NCI-H2227 (cell line): ENCODE results near the gene PXN.
"Not testable (repeated sequence)": the region's sequence is repeated elsewhere in the genome, so short reads cannot be mapped to it uniquely, and the experiment has no call there.

Source experiments
- DNase-seq: peaks from one replicate; lab custom pipeline; 2025; ENCODE audit not compliant: unreplicated experiment; lab: John Stamatoyannopoulos, UW

The PXN gene

DNA sequence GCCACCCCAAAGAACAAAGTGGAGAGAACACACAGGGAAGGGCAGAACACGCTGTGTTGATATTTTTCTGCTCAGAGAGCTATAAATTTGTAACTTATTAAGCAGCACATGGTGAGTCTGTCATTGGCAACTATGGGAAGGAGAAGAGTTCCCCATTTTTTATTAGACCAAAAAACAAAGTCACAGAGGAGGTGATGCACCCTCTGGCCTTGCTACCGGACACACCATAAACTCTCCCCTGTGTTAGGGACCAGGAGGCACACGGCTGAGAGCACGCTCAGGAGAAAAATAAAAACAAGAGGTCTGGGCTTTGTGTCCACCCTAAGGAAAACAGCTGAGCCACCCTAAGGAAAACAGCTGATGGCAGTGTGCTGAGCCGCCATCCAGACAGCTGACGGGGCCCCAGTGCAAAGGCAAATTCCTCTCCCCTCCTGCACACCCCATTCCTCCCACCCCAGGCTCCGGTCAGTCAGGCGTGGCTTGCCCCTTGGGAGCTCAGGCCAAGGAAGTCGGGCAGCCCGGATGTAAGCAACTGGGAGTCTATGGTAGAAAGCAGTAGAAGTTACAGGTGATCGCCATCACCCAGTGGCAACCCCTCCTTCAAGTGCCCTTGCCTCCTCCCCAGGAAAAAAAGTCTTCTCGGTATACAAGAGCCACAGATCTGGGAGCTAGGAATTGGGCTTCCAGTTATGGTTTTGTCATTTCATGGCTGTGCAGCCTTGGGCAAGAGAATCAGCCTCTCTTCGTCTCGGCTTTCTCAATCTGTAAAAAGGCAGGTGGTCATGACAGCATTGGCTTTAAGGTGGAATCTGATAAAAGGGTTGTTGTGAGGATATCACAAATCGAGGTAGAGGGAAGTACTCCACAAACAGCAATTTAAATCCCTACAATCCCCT lies 2.4 kb downstream of the PXN start:
- no peak for DNase-seq

DNA sequence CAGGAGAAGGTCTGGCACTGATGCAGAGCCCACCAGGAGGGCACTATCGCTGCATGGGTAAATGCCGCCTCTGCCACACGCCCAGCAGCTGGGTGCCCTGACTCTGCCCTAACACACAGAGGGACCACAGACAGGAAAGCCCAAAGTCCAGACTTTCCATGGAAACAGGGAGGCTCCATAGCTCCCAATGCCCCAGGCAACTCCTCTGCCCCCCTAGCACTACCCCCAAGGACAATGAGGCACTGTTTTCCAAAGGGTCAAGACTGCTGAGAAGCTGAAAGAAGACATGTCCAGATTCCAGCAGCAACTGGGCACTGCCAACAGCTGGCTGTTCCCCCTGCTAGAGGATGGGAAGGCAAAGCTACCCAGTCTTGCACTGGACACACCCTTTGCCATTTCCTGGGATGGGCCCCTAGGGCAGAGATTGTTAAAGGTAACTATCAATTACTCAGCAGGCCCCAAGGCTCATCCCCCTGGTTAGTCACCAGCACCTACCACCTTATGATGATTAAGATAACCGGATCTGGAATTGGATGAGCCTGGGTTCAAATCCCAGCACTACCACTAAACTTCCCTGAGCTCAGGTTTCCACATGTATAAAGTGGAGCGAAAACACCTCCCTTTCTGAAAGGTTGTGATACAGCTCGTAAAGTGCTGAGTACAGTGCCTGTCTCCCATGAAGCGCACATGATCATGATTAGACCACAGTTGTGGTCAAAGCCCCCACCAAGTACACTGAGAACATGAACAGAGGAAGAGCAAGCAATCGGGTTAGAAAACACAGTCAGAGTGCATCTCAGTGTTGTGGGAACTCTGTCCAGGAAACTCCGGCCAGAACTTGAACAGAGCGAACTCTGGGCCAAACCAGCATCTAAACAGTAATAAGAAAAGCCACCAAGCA lies 3.3 kb downstream of the PXN start:
- no peak for DNase-seq

DNA sequence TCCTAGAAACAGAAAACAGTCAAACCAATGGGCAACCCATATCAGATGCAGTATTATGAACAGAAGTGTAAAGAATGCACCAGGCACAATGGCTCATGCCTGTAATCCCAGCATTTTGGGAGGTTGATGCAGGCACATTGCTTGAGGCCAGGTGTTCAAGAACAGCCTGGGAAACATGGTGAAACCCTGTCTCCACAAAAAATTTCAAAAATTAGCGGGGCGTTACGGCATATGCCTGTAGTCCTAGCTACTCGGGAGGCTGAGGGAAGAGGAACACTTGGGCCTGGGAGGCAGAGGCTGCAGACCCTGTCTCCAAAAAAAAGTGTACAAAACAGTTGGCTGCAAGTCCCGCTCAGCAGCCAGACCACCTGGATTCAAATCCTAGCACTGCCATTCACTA lies 4.9 kb downstream of the PXN start:
- no peak for DNase-seq

DNA sequence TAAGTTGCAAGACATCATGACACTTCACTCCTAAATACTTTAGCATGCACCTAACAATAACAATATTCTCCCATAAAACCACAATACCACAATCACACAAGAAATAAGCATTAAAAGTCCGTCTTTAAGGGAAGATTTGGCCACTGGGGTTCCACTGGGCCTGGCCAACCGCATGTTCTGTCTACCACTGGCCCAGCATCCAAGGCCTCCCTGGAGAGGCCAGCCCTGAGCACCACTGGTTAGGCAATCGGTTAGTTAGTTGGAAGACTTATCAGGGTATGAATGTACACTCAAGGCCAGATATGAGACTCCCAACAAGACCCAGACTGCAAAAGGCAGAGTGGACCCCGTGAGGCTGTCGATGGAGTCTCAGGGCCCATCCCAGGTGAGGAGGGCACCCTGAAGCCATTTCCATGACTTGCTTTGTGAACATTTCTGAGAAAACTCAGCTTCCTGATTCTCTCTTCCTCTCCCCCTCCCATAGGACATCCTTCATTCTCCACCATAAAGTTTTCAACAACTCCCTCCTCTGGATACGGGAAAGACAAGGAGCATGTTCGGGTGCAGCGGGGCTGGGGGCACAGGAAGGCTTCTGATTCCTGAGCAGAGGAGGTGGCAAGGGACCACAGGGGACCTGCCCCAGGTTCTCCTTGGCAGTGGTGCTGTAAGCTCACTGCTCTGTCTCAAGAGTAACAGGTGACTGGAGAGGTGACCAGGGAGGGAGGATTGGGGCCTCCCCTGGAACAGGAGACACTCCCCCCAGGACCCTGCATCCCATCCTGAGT lies 5.9 kb downstream of the PXN start:
- no peak for DNase-seq

DNA sequence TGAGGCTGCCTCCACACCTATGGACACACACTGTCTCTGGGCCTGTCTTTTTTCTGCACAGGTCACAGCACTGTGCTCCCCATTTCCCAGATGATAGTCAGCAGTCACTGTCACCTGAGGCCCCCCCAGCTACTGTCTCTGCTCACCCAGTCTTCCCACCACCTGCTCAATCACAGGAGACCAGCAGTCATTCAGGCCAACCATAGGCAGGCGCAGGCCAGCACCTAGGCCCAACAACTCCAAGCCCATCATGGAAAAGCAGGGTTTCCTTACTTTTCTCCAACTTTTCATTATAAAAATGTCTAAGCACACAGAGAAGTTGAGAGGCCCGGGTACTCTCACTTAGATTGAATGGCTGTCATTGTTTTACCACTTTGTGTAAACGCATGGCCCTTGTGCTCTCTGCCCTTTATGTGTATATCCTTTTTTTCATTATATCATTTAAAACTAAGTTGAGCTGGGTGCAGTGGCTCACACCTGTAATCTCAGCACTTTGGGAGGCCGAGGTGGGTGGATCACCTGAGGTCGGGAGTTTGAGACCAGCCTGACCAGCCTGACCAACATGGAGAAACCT lies 7.1 kb downstream of the PXN start:
- DNase-seq: no peak

DNA sequence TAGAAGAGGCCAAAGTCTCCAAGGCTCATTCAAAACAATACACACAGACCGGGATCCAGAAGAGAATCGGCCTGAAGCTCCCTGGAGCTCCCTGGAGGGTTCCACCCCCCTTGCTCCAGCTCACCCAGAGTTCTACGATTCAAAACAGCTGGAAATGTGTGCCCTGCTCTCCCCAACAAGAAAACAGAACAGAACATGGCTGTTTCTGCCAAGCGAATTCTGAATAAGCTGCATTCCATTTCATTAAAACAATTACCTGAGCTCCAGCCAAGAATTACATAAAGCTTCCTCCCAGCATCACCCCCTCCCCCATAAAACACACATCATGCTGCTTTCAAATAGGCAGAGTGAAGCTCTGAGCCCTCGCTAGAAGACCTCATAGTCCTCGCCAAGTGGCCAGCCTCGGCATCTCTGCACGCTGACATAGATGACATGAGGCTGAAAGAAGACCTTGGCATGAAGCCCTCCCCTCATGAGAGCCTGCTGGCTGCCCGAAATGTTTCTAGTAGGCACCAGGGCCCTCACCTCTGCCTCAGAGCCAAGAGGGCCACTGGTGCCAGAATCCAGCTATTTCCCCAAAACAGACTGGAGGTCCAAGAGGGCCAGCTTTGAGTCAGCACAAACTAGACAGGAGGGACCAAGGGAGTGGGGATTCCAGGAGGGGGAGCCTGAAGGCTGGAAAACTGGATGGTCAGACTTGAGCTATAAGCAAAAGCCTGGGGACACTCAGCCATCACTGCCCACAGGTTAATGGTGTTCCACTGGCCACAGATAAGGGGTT lies 8.3 kb downstream of the PXN start:
- DNase-seq: peak; percentile 25

DNA sequence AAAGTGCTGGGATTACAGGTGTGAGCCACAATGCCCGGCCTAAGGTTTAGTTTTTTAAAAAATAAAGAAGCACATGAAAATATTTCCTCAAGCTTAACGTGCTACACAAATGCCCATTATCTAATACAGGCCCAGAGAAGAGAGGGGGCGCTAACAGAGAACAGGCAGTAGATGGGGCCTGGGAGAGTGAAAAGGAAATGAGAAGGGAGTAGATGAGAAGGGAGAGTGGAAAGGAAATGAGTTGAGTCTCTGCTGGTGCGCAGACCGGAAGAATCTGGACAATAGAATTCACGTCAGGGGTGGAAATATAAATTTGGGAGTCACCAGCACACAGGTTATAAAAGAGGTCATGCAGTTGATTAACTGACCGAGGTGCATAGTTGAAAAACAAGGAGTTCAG lies 10.7 kb downstream of the PXN start:
- no peak for DNase-seq

DNA sequence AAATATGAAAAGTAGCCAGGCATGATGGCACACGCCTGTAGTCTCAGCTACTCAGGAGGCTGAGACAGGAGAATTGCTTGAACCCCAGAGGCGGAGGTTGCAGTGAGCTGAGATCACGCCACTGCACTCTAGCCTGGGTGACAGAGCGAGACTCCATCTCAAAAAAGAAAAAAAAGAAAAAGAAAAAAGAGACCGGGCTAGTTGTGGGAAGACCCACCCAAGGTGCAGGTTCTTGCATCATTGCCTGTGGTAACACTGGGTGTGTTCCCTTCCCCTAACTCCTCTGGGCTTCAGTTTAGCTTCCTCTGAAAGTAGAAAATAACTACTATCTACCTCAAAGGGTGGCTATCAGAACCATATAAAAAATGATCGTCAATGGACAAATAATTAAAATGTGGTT lies 12.2 kb downstream of the PXN start:
- DNase-seq: not testable (repeated sequence)

DNA sequence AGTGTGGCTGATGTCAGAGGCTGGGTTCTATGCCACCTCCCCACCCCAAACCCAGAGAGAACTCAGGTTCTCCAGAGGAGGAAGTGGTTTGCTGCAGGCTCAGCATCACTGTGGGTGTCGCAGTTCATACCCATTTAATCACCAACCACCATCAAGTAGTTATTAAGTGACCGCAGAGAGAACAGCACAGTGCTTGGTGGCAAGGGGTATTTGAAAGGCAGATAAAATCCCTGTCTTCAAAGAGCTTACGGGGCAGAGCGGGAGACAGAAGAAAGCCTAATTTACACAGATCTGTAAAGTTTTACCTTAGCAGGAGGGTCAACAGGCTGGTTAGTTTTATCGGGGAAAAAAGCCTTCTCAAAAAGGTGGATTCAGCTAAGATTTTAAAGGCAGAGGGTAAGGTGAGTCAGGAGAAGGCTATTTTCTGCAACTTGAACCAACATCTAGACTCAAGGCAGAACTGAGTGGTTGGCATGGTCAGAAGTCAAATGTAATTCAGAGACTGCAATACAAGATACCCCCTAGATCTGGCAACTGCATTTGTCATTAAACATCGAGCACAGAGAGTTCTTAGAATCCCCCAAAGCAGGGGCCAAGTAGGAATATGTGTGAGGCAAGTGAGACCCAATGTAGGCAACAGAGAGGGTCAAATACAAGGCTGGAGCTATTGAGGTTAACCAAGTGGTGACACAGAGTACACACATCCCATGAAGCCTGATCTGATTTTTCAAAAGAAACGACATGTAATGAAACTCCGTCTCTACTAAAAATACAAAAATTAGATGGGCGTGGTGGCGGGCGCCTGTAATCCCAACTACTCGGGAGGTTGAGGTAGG lies 13.2 kb downstream of the PXN start:
- DNase-seq: no peak

DNA sequence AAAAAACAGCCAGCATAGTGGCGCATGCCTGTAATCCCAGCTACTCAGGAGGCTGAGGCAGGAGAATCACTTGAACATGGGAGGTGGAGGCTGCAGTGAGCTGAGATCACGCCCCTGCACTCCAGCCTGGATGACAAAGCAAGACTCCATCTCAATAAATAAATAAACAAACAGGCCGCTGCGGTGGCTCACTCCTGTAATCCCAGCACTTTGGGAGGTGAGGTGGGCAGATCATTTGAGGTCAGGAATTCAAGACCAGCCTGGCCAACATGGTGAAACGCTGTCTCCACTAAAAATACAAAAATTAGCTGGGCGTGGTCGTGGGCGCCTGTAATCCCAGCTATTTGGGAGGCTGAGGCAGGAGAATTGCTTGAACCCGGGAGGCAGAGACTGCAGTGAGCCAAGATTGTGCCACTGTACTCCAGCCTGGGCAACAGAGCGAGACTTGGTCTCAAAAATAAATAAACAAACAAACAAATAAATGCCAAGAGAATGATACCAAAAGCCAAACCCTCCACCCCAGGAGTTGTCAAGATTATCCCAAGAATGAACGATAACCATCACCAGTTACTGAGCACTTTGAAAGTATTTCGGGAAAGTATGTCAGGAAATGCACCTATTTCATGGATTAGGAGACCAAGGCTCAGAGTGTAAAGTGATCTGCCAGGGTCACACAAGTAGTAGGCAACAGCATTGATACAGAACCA lies 14.0 kb downstream of the PXN start:
- DNase-seq: not testable (repeated sequence)

DNA sequence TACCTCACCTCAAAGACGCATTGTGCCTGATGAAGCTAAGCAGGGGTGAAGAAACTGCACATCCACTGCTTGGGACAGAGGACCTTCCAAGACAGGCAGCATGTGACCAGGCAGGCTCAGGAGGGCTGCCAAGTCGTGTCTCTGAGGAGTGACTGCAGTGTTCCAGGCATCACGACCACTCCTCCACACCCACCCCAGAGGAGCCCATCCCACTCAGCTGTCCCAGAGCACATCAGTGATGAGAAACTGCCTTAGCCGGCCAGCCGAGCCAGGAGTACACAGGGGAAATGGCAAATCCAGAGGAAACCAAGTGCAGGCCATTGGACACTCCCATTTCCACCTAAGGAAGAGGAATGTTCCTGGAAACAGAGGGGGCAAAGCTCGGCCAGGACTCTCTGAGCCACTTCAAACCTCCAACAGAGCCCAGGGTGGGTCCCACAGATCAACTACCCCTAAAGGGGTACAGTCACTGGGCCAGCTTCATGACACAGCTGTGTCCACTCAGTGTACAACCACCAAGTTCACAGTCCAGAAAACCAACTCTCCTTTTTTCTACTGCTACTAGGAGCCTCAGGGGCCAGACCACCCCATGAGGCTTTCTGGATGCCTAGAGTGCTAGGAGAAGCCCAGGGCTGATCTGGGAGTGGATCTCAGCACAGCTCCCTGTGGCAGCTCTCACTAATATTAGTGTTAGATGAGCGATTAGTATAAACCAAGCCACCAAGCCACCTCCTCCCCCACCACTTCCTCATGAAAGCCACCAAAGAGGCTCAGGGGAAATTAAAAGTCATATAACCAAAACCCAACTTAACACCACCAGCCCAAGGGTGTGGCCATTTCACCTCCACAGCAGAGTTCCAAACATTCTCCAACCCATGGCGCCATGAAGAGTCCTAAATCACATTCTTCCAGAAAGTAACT lies 15.4 kb downstream of the PXN start:
- DNase-seq: no peak

DNA sequence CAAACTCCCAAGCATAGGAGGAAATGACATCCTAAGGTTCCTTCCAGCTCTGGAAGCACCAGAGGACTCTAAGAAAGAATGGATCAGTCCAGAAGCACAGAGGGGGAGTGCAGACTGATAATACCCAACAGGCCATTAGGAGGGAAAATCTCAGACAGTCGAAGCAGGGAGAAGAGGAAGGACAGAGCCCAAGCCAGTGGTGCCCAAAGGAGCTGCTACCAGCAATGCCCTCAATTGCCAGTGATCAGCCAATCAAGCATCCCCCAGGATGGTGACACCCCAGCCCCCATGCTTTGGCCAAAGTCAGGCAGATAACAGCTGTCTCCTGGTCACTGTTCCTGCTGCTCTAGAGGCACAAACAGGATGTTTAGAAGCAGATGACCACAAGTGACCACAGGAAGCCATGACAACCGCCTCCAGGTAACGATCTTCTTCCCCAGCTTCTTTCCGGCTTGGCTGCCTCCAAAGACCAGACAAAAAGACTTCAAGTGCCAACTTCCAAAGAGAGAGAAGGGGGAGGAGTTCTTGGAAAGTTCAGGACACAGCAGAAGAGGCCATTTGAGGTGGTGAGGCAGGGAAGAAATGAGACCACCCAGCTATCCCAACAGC lies 16.2 kb downstream of the PXN start:
- no peak for DNase-seq

DNA sequence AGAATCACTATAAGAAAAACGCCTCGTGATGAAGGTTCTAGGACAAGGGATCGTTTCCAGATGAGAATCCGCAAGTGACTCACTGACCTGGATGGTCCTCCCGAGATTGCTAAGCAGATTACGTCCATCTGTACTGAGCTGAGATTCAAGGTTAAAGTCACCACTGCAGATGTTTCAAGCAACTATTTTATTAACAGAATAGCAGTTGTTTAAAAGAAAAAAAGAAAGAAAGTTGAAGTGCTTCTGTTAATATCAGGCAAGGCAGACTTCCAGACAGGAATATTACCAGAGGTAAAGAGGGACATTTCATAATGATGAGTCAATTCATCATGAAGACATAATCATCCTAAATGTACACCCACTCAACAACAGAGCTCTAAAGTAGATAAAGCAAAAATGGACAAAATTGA lies 17.9 kb downstream of the PXN start:
- DNase-seq: no peak

DNA sequence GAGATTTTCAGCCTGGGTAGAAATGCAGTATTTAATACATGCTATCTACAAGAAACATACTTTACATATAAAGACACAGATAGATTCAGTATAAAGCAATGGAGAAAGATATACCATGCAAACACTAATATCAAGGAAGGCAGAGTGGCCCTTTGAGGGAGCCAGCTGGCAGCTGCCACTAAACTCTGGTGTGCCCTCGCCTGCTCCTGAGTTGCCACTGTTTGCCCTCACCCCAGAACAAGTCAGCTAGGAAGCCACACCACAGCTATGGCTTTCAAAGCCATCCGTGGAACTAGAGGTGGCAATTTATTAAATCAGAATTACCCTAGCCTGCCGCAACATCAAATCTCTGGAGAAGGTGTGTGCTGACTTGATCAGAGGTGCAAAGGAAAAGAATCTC lies 18.3 kb downstream of the PXN start:
- DNase-seq: no peak

DNA sequence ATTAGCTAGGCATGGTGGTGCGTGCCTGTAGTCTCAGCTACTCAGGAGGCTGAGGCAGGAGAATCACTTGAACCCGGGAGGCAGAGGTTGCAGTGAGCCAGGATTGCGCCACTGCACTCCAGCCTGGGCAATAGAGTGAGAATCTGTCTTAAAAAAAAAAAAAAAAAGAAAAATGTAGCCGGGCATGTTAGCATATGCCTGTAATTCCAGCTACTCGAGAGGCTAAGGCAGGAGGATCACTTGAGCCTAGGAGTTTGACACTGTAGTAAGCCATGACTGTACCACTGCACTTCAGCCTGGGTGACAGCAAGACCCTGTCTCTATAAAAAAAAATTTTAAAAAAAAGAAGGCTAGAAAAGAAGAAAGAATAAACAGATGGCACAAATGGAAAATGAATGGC lies 18.8 kb downstream of the PXN start:
- DNase-seq: not testable (repeated sequence)

DNA sequence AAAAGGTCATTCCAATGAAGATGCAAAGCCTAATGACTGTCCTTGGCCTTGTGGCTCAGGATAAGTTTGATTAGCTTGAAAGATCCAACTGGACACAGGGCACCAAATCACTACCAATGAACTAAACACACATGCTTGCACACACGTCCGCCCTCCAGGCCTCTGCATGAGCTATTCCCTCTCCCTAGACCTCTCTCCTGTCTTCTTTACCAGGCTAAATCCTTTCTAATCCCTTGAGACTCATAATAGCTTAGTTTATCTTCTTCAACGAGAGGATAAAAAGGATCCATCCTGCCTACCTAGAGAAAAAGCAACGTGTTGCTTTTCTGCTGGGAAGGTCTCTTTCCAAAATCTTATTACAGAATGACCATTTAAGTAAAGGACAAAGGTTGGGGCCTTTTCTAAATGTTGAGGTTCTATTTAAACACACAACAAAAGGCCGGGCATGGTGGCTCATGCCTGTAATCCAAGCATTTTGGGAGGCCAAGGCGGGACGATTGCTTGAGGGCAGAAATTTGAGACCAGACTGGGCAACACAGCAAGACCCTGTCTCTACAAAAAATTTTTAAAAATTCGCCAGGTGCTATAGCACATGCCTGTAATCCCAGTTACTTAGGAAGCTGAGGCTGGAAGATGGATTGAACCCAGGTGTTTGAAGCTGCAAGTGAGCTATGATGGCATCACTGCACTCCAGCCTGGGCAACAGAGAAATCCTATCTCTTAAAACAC lies 22.4 kb downstream of the PXN start:
- DNase-seq: no peak
